NCI-H187 (cell line): ENCODE results near the gene TCTN3.
"Not testable (repeated sequence)": the region's sequence is repeated elsewhere in the genome, so short reads cannot be mapped to it uniquely, and the experiment has no call there.

ENCODE experiments used
- DNase-seq, 2 experiments: peaks; one replicate each; lab custom pipeline; 2025; lab: John Stamatoyannopoulos, UW

The TCTN3 gene

GRCh38 chr10:95626500-95626899 lies 67.2 kb downstream of the TCTN3 start:
- DNase-seq, result no peak

GRCh38 chr10:95620415-95620814 lies 73.3 kb downstream of the TCTN3 start:
- not testable (repeated sequence) for DNase-seq

GRCh38 chr10:95618101-95618500 lies 75.6 kb downstream of the TCTN3 start:
- no peak for DNase-seq

GRCh38 chr10:95616446-95616845 lies 77.3 kb downstream of the TCTN3 start:
- DNase-seq, result no peak
